HepG2 (cell line): ENCODE measurements around the gene NIP7. TPM values are rescaled to one million over a fixed set of nuclear protein-coding genes. Genes with fewer than 3 reads are reported as not detected.

Source experiments
- AHDC1 ChIP-seq: sonication (generic); formaldehyde crosslinking; IDR thresholded peaks from 2 replicates; pipeline ENCODE4 v1.5.1; 2020; ENCODE audit warnings: mild to moderate bottlenecking, missing genetic modification reagents, borderline replicate concordance
- BATF2 ChIP-seq: sonication (generic); formaldehyde crosslinking; IDR thresholded peaks from 2 replicates; pipeline ENCODE4 v1.8.0; 2022; ENCODE audit warnings: mild to moderate bottlenecking, missing genetic modification reagents, moderate library complexity
- DNMT1 ChIP-seq: sonication (generic); formaldehyde crosslinking; IDR thresholded peaks from 2 replicates; pipeline ENCODE4 v1.5.1; 2020; ENCODE audit warnings: mild to moderate bottlenecking, missing genetic modification reagents
- HNF4G ChIP-seq, 2 experiments: sonication (generic) in 1 of 2; formaldehyde crosslinking in 1 of 2; IDR thresholded peaks; 2 replicates each; pipeline versions ENCODE4 v1.4.0 to v1.6.1; 2011 to 2020; ENCODE audit warnings: borderline replicate concordance in 2 of 2, low read depth in 2 of 2, mild to moderate bottlenecking in 2 of 2, low read length in 1 of 2, missing genetic modification reagents in 1 of 2, moderate library complexity in 1 of 2
- MYPOP ChIP-seq: sonication (generic); formaldehyde crosslinking; IDR thresholded peaks from 2 replicates; pipeline ENCODE4 v1.8.1; 2023; ENCODE audit warnings: mild to moderate bottlenecking, moderate library complexity, missing genetic modification reagents
- PCBP2 ChIP-seq: fragments of 200-400 bp; formaldehyde crosslinking; optimal IDR thresholded peaks from 2 replicates; pipeline ENCODE3; 2018; ENCODE audit warnings: low read length, low read depth; ENCODE audit not compliant: poor library complexity, severe bottlenecking
- POLR2A ChIP-seq, 2 experiments: IDR thresholded peaks; 2 replicates each; pipeline ENCODE4 v1.6.1; 2011; ENCODE audit warnings: low read depth in 2 of 2, low read length in 2 of 2, mild to moderate bottlenecking in 1 of 2, moderate library complexity in 1 of 2; ENCODE audit not compliant: insufficient read depth in 1 of 2
- POLR2AphosphoS5 ChIP-seq: IDR thresholded peaks from 2 replicates; pipeline ENCODE4 v1.6.1; 2012; ENCODE audit warnings: low read depth, low read length
- SCMH1 ChIP-seq: sonication (generic); formaldehyde crosslinking; IDR thresholded peaks from 2 replicates; pipeline ENCODE4 v1.9.0; 2021; ENCODE audit warnings: missing genetic modification reagents, mild to moderate bottlenecking, borderline replicate concordance
- SMYD3 ChIP-seq: sonication (generic); formaldehyde crosslinking; IDR thresholded peaks from 2 replicates; pipeline ENCODE4 v1.8.1; 2023; ENCODE audit warnings: mild to moderate bottlenecking, missing genetic modification reagents
- TRIM24 ChIP-seq: sonication (generic); formaldehyde crosslinking; IDR thresholded peaks from 2 replicates; pipeline ENCODE4 v1.8.0; 2022; ENCODE audit warnings: mild to moderate bottlenecking, missing genetic modification reagents
- ZFYVE20 ChIP-seq: sonication (generic); formaldehyde crosslinking; IDR thresholded peaks from 2 replicates; pipeline ENCODE4 v1.8.0; 2023; ENCODE audit warnings: low read depth, mild to moderate bottlenecking, moderate library complexity, missing genetic modification reagents, borderline replicate concordance
- ZMAT5 ChIP-seq: sonication (generic); formaldehyde crosslinking; IDR thresholded peaks from 2 replicates; pipeline ENCODE4 v1.5.0; 2020; ENCODE audit warnings: mild to moderate bottlenecking, low read depth, missing genetic modification reagents, borderline replicate concordance
- ZNF136 ChIP-seq: sonication (generic); formaldehyde crosslinking; IDR thresholded peaks from 2 replicates; pipeline ENCODE4 v1.8.1; 2022; ENCODE audit warnings: low read depth, mild to moderate bottlenecking, moderate library complexity, missing genetic modification reagents
- ZNF350 ChIP-seq: sonication (generic); formaldehyde crosslinking; IDR thresholded peaks from 2 replicates; pipeline ENCODE4 v1.4.0; 2020; ENCODE audit warnings: mild to moderate bottlenecking, low read depth, missing genetic modification reagents, borderline replicate concordance
- ZNF513 ChIP-seq: sonication (generic); formaldehyde crosslinking; conservative IDR thresholded peaks from 2 replicates; pipeline ENCODE4 v1.5.0; 2020; ENCODE audit warnings: missing genetic modification reagents
- ZNF678 ChIP-seq: sonication (generic); formaldehyde crosslinking; IDR thresholded peaks from 2 replicates; pipeline ENCODE4 v1.4.0; 2020; ENCODE audit warnings: mild to moderate bottlenecking, missing genetic modification reagents
- ZNF790 ChIP-seq: sonication (generic); formaldehyde crosslinking; IDR thresholded peaks from 2 replicates; pipeline ENCODE4 v1.8.0; 2022; ENCODE audit warnings: missing genetic modification reagents, mild to moderate bottlenecking, borderline replicate concordance
- polyA plus RNA-seq, 8 experiments: library from polyadenylated mRNA; depleted of rRNA in 3 of 8; stranded (reverse) in 7 of 8; unstranded in 1 of 8; fragments of >200 nt; fragmentation: Illumina TruSeq in 4 of 8; extraction: Trizol in 4 of 8; gene quantifications; 2 replicates each; pipeline versions ENCODE4 v1.2.1 to v1.2.3, GENCODE V29; 2011 to 2016; ENCODE audit warnings: low read depth in 4 of 8, missing spikeins in 1 of 8, mixed read lengths in 1 of 8; ENCODE audit not compliant: insufficient read depth in 1 of 8
- total RNA-seq, 5 experiments: library from RNA; depleted of rRNA; stranded (reverse); fragments of >200 nt; fragmentation: Illumina TruSeq; extraction: Trizol; gene quantifications; 2 replicates each; pipeline ENCODE4 v1.2.3, GENCODE V29; 2016; ENCODE audit warnings: low read depth in 1 of 5

NIP7 gene
- total and polyA plus RNA-seq, 2 of the 13 experiments (the other 11 are each of a cell fraction or from before 2014, with no cell fraction given): 15.3 to 114 TPM

- TF ChIP-seq ZNF513 (0 out of 2 replicates have a peak, but pooled peaks have one; percentile 64), SMYD3 (CRISPR knock-in tag) (0 out of 2 replicates have a peak, but pooled peaks have one; percentile 50), ZNF790 (CRISPR knock-in tag) (peak; percentile 84; the same call in 1 of the 2 replicates), ZNF678 (CRISPR knock-in tag) (peak; percentile 49), ZNF350 (CRISPR knock-in tag) (no peak; the same call in 1 of the 2 replicates), DNMT1 (no peak), MYPOP (CRISPR knock-in tag) (no peak; the same call in none of the 2 replicates), BATF2 (CRISPR knock-in tag) (no peak), POLR2A (IDR thresholded peaks at IDR 0.05; ENCODE audit: insufficient read depth in 1 of 2, low read depth in 2 of 2, low read length in 2 of 2) (0 out of 4 replicates have a peak, but pooled peaks of 1 of the 2 experiments have one; percentile 24), POLR2AphosphoS5 (no peak), SCMH1 (CRISPR knock-in tag) (no peak), ZNF136 (no peak), ZMAT5 (no peak), HNF4G (IDR thresholded peaks at IDR 0.05; ENCODE audit: borderline replicate concordance, low read depth, low read length) (no peak), HNF4G (CRISPR knock-in tag; IDR thresholded peaks at IDR 0.05; ENCODE audit: borderline replicate concordance, low read depth) (0 out of 2 replicates have a peak, but pooled peaks have one; percentile 36), TRIM24 (no peak), PCBP2 (no peak), AHDC1 (no peak), ZFYVE20 (CRISPR knock-in tag) (0 out of 2 replicates have a peak, but pooled peaks have one; percentile 7)
These were observed 27.8 kb upstream of the NIP7 start (continued) for GRCh38 chr16:69311533-69312387.
